PC-3 (cell line): Measurements from ENCODE around the gene ESPN.

Experiments used
- CTCF ChIP-seq: fragments of 300-600 bp; sonication (generic); conservative IDR thresholded peaks from 2 replicates; pipeline ENCODE4 v1.5.1; 2017; ENCODE audit warnings: antibody characterized with exemption, low read depth, mild to moderate bottlenecking, low read length
- EZH2 ChIP-seq: fragments of 300-600 bp; sonication (generic); IDR thresholded peaks from one replicate; pipeline ENCODE4 v1.6.1; 2017; ENCODE audit warnings: antibody characterized with exemption, mild to moderate bottlenecking, low read length; ENCODE audit not compliant: unreplicated experiment

- no peak for TF ChIP-seq CTCF
- no peak for TF ChIP-seq EZH2
Observed at GRCh38 chr1:6447016-6447817, 22.6 kb downstream of the ESPN start.
